ENCODE data around the gene ST3GAL5.

ST3GAL5 gene

DNA sequence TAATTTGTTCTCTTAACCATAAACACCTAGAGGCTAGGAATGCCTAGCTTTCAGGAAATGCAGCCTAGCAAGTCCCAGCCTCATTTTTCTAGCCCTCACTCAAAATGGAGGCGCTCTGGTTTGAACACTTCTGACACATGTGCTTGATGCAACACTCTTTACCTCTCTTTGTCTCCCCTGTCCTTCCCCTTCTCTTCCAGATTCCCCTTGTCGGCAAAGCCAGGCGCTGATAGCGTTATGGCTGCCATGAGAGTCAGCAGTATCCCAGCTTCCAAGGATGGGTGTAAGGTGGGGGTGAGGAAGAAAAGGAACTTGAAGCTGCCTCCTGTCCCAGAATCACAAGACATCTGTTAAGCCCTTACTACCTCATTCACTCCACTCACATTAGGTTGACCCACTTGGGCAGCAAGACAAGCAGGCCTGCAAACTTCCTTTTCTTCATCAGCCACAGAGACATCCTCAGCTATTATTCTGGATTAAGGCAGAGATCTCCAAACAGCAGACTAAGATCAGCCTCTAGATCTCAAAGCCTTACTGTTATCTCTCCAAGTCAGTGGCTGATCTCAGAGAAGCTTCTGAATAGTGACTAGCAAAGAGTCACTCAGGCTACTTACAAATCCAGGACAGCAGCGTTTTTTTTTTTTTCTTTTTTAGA is 1.9 kb upstream of the ST3GAL5 start:
- ChIA-PET POLR2A (no interaction called here), CTCF (interaction anchor here (1.0 to 7.9 kb wide), 11 partner anchors 10 to 188 kb away, joined by 3 to 100 read pairs (median 12); no protein-coding TSS in a partner anchor)
- no peak for DNase-seq (ENCODE audit: low read depth, low spot score)
- TF ChIP-seq, protein P1, sequence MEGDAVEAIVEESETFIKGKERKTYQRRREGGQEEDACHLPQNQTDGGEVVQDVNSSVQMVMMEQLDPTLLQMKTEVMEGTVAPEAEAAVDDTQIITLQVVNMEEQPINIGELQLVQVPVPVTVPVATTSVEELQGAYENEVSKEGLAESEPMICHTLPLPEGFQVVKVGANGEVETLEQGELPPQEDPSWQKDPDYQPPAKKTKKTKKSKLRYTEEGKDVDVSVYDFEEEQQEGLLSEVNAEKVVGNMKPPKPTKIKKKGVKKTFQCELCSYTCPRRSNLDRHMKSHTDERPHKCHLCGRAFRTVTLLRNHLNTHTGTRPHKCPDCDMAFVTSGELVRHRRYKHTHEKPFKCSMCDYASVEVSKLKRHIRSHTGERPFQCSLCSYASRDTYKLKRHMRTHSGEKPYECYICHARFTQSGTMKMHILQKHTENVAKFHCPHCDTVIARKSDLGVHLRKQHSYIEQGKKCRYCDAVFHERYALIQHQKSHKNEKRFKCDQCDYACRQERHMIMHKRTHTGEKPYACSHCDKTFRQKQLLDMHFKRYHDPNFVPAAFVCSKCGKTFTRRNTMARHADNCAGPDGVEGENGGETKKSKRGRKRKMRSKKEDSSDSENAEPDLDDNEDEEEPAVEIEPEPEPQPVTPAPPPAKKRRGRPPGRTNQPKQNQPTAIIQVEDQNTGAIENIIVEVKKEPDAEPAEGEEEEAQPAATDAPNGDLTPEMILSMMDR (IDR thresholded peaks at IDR 0.05; ENCODE audit: insufficient read depth, low read length, missing control alignments), result no peak
- H3K4me3 ChIP-seq (ENCODE audit: low read depth, low read length), result no peak overlapping the region

DNA sequence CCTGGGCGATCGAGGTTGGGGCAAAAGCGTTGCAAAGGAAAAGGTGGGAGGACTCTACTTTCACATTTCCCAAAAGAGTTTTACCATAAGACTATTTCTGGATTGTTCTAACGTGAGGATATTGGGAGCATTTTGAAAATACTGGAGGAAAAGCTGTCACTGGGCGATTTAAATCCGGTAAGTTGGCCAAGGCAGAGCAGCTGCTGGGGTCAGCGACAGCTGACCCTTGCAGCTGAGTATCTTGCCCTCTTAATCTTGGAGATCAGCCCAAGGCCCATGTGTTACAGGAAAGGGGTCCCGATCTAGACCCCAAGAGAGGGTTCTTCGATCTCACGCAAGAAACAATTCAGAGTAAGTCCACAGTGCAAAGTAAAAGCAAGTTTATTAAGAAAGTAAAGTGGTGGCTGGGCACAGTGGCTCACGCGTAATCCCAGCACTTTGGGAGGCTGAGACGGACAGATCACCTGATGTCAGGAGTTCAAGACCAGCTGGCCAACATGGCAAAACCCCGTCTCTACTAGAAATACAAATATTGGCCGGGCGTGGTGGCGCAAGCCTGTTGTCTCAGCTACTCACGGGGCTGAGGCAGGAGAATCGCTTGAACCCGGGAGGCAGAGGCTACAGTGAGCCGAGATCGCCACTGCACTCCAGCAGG is 964 bp upstream of the ST3GAL5 start:
- no peak for DNase-seq (ENCODE audit: low read depth, low spot score)
- TF ChIP-seq, protein P1 (IDR thresholded peaks at IDR 0.05; ENCODE audit: insufficient read depth, low read length, missing control alignments), result no peak
- POLR2A ChIA-PET, result interaction anchor here (0.7 to 2.8 kb wide), 4 partner anchors 15 to 26 kb away, joined by 3 to 7 read pairs (median 4); no protein-coding TSS in a partner anchor
- peak overlapping the region; percentile 64 for H3K4me3 ChIP-seq (ENCODE audit: low read depth, low read length)
- CTCF ChIA-PET, result interaction anchor here (0.6 to 7.9 kb wide), 46 partner anchors 7 to 216 kb away, joined by 3 to 100 read pairs (median 5); partner anchors contain the start of genes ATOH8, POLR1A and PTCD3

DNA sequence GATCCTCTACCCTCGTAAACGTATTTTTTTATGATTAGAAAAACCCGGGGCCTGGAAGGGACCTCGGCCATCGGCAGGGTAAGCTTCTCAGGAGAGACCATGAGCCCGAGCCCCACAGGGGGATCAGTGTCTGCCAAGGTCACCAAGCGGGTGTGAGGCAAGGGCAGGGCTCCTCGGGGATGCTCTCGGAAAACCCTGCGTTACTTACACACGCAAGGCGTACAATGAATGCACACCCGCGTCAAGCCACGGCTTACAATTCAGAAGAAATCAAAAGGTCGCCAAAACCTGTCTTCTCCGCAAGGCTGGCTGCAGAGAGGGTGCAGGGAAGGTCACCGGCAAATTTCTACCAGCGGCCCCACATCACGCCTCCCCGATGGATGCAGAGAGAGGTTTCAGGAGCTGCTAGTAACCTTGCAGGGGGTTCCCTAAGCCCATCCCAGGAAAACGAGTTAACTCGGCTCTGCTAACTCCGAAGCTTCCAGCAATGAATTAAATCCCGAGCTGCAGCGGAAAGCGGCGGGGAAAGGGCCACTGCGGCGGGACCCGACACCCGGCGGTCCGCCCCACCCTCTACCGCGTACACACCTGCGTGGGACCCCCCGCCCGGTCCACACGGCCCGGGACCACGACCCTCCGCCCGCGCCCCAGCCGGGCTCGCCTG is 638 bp downstream of the ST3GAL5 start:
- DNase-seq (ENCODE audit: low read depth, low spot score), result no peak
- peak overlapping the region; percentile 64 for H3K4me3 ChIP-seq (ENCODE audit: low read depth, low read length)
- TF ChIP-seq, protein P1 (IDR thresholded peaks at IDR 0.05; ENCODE audit: insufficient read depth, low read length, missing control alignments), result no peak
- POLR2A ChIA-PET, result interaction anchor here (0.6 to 2.8 kb wide), 5 partner anchors 9 to 192 kb away, joined by 3 to 7 read pairs (median 3); no protein-coding TSS in a partner anchor
- CTCF ChIA-PET, result interaction anchor here (0.6 to 7.9 kb wide), 27 partner anchors 9 to 218 kb away, joined by 3 to 100 read pairs (median 6); partner anchors contain the start of genes POLR1A and PTCD3

DNA sequence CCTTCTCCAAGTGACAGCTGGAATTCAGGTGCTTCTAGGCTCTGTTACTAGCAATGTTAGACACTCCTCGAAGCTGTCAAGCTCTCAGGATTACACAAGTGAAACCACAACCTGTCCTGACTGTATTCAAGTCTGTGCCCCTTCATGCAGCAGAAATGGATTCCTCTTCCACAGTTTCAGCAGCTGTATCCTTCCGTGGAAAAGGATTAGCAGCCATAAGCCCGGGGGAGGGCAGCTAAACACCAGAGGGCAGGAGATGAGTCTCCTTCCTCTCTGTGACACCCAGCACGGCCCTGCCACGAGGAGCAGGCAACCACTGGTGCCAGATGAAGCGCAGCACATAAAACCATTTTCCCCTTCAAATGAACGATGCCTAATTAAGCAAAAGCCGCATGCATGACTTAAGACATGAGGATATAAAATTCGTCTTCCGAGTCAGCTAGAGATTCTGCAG is 1.2 kb downstream of the ST3GAL5 start:
- POLR2A ChIA-PET, result interaction anchor here (0.6 to 2.8 kb wide), 5 partner anchors 9 to 150 kb away, joined by 3 to 7 read pairs (median 3); no protein-coding TSS in a partner anchor
- DNase-seq (ENCODE audit: low read depth, low spot score), result no peak
- TF ChIP-seq, protein P1 (IDR thresholded peaks at IDR 0.05; ENCODE audit: insufficient read depth, low read length, missing control alignments), result peak; percentile 15
- H3K4me3 ChIP-seq (ENCODE audit: low read depth, low read length), result peak overlapping the region; percentile 64
- CTCF ChIA-PET, result interaction anchor here (0.9 to 7.9 kb wide), 21 partner anchors 9 to 227 kb away, joined by 3 to 100 read pairs (median 6); partner anchors contain the start of genes POLR1A and PTCD3

DNA sequence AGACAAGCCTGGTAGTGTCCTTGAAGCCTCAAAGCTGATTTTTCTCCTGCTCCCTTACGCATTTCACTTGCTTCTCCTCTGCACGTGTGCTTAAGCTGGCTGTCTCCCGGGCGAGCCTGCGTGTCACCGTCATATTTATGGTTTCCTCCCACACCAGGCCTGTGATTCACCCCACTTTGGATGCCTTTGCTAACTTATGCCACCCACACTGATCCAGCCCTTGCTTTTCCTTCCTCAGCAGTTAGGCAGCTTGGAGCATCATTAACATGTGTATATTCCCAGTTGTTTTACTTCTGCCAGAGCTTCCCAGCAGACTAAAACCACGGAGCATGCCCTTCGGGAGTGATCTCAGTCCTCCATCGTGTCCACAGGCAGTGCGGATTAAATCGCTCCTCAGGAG is 2.2 kb downstream of the ST3GAL5 start:
- TF ChIP-seq, protein P1 (IDR thresholded peaks at IDR 0.05; ENCODE audit: insufficient read depth, low read length, missing control alignments), result no peak
- ChIA-PET POLR2A (interaction anchor here (0.7 to 1.5 kb wide), 7 partner anchors 8 to 150 kb away, joined by 3 to 7 read pairs (median 4); no protein-coding TSS in a partner anchor), CTCF (interaction anchor here (0.7 to 7.9 kb wide), 16 partner anchors 8 to 228 kb away, joined by 3 to 100 read pairs (median 12); no protein-coding TSS in a partner anchor)
- peak; percentile 92 for DNase-seq (ENCODE audit: low read depth, low spot score)
- H3K4me3 ChIP-seq (ENCODE audit: low read depth, low read length), result peak overlapping the region; percentile 64

Data from AG04449 (cell line).